GOT3 (cell line): Measurements from ENCODE around the gene LIF.
"Not testable (repeated sequence)": the region's sequence is repeated elsewhere in the genome, so short reads cannot be mapped to it uniquely, and the experiment has no call there.

Experiments
- DNase-seq: peaks from one replicate; lab custom pipeline; 2025; ENCODE audit warnings: mixed read lengths; lab: John Stamatoyannopoulos, UW

LIF gene

DNA sequence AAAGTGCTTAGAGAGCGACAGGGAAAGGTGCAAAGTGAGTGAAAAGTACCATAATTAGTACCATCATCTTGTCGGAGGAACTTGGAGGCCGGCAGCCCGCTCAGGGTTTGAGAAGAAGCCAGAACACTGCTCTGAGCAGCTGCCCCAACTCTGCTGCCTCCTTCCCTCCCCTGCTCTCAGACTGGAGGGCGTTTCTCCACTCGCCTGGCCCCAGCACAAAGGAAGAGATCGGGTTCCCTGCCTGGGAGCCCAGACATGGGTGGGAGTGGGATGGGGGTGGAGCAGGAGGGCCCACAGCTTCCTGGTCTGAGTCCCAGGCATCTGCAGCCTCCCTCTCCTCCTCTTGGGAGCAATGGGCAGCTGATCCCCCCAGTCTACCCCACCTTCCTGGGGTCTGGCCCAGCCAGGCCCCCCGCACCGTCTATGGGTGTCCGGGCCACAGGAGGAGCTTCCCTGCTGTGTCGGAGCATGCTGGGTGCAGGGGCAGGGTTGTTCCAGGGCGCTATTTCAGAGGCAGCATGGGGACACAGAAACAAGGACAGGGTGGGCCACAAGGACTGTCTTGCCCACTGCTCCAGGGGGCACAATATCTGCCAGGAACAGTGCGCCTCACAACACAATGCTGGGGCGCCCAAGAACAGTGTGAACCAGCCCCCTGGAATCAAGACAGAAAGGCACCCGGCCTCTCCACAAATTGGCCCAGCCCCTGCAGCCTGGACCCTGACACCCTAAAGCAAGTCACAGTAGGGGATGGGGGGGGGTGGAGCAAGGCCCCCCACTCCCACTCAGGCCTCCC, 4.8 kb downstream of the LIF start:
- no peak for DNase-seq

DNA sequence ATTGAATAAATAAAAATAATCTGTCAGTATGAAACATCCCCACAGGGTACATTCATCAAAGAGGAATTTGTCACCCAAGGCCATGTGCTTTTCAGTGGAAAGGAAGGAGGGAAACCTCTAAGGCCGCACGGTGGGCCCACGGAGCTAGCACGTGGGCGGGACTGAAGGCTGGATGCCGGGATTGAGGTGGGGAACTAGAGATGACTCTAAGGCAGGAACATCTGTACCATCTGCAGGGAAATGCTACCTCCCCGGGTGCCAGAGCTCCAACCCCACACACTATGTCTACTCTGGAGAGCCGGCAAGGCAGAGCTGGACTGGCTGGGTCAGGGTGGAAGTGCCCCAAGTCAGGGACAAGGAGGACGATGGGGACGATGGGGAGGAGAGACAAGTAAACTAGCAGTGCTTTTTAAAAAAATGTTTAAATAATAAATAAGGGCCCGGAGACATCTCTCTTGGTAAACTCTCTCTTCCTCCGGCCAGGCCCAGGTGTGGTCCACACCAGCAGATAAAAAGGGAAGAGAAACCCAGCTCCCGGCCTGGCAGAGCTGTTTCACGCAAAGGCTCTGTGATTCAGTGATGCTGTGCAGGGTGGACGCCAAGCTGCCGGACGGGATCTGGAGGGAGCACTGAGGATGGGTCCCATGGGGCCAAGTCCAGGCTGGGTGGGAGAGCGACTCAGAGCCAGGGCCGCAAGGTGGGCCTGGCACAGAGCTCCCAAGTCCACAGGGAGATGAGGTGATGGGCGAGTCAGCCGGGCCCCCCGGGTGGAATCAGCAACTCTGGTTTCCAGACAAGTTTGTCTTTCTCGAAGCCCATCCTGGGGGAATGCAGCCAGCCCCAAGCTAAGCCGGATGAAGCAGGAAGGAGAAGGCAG, 5.8 kb downstream of the LIF start:
- no peak for DNase-seq

DNA sequence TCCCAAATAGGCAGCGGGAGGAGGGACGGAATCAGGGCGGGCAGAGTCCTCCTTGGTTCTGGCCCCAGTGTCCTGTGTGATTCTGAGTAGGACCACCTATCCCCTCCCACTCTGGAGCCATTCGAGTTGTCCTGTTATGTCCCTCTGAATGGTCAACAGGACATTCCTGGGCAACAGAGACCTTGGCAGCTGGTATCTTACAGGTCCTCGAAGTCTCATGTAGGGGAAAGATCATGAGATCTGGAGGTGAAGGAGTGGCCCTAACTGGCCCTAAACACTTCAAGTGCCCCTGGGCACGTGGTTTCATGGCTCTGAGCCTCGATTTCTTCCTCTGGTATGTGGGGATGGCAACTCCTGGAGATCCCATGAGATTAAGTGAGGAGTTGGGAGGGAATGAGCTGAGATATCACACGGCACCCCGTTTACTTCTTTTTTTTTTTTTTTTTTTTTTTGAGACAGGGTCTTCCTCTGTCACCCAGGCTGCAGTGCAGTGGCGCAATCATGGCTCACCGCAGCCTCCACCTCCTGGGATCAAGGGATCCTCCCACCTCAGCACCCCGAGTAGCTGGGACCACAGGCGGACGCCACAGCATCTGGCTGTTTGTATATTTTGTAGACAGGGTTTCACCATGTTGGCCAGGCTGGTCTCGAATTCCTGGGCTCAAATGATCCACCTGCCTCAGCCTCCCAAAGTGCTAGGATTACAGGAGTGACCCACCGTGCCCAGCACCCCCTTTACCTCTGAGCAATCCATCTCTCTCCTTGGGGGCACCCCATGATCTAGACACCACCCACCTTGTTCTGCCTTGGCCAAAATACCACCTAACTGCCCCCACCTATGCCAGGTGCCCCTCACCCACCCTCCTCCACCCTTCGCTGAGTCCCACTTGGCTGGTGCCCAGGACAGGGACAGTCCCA, 6.8 kb downstream of the LIF start:
- DNase-seq, result no peak

DNA sequence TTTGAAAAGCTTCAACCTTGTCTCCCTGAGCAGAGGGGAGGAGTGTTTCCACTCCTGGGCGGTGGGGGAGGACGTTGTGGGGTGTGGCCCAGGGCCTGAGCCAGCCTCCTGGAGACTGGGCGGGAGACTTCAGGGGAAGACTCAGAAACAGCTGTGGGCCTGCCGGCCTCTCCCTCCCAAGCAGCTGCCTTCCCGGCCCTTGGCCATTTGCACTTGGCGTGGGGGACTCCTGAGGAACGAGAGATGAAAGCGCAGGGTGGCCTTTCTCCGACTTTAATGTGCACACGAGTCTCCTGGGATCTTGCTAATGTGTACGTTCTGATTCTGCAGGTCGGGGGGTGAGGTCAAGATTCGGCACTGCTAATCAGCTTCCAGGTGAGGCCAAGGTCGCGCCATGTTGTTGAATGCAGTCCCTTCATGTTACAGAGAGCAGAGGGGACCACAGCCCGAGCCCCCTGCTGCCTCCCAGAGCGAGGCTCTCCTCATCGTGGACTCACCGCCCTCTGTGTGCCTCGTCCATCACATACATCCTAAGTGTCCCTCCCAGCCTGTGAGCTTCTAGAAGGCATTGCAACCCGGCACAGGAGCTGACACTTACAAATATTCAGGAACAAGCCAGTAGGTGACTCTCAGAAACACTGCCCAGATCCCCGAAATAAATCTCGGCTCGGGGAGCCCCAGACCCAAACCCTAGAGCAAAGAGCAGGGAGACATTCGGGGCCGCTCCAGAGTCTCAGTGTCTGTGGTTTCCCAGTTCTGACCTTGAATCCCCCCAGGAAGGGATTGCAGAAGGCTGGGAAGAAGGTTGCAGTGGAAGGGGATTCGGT, 7.7 kb downstream of the LIF start:
- no peak for DNase-seq

DNA sequence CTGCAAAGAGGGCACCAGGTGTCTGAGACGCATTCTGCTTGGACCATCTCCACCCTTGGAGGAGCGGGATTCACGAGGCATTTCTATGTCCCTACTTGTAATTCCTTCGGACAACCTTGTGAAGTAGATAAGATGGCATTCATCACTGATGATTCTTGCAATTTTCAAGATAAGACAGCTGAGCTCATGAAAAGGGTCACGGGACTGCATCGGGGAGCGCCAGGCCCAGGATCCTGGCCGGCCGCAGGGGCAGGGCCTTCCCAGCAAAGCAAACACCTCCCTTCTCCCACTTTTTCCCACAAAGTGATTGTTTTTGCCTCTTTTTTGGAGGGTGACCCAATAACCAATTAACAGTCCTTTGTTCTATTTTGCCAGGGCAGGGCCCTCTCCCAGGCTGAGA, 8.4 kb downstream of the LIF start:
- no peak for DNase-seq

DNA sequence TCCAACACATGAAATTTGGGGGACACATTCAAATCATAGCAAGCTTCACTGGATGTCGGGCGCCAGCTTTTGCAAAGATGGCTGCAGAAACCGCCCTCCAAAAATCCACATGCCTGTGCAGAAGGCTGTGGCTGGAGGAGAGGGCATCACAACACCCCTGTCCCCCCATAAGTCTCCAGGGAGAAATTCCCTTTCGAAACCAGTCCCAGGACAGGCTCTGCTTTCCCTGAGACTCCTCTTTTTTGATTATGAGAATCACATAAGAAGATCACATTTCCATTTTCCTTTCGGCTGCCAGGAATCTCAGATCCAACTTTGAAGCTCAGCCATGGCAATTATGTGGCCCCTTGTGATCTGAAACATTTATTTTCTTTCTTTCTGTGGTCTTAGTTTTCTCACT, 9.7 kb downstream of the LIF start:
- no peak for DNase-seq

DNA sequence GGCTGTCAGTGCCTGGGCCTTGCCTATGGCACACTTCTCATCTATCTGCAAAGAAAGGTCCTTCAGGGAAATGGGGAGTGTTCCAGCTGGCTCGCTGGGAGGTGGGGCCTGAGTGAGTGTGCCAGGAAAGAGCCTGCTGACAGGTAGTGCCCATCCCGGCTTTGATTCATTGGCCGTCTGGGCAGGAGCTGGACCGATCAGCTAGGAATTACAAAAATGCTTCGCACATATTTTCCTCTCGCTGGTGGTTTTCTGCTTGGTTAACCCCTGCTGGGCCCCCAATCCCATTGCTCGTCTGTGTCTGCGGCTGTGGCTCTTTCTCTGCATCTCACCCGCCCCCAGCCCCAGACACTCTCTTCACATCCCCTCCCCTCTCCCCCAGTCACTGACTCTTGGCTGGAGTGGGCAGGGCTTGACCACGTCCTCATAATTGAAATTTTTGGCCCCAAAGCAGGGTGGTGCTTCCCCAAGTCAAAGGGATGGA, 10.8 kb downstream of the LIF start:
- DNase-seq, result no peak

DNA sequence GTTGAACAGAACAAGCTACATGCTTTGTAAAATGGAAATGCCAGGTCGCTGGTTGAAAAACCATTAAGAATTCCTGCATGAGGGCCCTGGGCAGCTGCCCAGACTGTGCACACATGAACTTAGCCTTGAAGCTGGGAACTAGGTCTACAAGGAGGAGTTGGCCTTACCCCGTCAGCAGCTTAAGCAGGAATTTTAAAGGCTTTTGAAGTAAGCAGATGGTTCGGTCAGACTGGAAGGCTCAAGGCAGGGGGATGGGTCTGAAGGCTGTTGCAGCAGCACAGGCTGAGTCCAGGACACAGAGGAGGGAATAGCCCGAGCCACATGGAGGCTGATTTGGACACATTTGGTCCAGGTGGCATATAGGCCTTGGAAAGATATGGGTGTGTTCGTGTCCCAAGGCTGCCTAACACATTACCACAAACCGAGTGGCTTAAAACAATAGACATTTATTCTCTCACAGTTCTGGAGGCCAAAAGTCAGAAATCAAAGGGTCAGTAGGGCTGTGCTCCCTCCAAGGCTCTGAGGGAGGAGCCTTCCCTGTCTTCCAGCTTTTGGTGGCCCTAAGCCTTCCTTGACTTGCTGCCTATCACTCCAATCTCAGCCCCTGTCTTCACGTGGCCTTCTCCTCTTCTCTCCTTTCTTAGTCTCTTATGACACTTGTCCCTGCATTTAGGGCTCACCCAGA, 11.6 kb downstream of the LIF start:
- no peak for DNase-seq

DNA sequence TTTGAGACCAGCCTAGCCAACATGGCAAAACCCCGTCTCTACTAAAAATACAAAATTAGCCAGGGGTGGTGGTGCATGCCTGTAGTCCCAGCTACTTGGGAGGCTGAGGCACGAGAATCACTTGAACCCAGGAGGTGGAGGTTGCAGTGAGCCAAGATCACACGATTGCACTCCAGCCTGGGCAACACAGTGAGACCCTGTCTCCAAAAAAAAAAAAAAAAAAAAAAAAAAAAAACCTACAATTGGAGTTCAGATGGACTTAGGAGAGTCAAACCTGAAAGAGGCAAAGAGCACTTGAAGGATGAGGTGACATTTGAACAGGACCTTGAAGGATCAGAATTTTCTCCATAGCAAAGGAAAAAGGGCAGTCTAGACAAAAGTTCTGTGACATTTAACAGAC, 12.2 kb downstream of the LIF start:
- DNase-seq, result not testable (repeated sequence)

DNA sequence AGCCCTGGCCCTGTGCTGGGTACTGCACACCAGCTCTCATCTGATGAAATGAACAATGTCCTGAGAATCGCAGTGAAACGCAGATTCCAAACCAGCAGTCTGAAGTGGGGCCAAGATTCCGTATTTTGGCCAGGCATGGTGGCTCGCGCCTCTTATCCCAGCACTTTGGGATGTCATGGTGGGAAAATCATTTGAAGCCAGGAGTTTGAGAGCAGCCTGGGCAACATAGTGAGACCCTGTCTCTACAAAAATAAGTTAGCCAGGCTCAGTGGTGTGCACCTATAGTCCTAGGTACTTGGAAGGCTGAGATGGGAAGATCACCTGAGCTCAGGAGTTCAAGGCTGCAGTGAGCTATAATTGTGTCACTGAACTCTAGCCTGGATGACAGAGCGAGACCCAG, 13.0 kb downstream of the LIF start:
- DNase-seq, result no peak

DNA sequence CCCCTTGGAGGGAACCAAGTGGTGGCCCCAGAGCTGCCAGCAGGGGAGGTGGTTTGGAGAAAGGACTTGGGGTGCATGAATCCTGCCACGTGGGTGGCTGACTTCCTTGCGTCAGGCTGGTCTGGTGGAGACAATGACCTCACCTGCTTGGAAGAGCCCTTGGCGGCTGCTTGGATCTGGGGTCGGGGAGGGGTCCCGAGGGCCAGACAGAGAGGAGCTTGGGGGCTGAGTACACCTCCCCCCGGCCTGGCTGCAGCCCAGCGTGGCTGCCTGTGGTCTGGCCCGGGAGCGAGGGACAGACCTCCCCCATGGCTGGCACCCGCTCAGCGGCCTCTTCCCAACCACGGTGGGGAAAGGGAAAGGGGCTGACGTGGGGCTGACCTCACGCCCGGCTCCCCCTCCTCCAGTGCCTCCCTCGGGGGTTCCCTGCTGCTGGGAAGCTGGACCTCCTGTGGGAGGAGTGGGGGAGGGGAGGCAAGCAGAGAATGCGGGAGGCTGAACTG, 13.8 kb downstream of the LIF start:
- DNase-seq, result no peak

DNA sequence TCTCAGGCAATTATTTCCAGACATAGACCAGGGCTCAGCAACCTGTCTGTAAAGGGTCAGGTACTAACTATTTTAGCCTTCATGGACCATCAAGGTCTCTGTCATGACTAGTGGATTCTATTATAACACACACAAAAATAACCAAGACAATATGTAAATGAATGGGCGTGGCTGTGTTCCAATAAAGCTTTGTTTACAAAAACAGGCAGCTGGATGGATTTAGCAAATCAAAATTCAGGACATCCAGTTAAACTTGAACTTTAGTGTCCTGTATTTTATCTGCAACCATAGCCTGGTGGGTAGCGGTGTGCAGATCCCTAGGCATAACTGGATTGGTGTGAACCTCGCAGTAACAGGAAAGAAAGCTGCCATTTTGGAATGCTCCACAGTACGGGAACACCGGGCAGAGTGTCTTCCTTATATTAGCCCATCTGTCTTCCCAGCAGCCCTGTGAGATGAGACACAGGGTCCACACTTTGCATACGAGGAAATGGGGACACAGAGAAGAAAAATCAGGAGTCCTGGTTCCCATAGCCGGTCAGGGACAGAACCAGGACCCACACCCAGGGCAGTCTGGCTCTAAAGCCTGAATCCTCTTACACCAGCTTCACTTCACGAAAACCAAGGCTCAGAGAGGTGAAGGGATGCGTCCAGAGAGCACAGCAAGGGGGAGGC, 15.6 kb downstream of the LIF start:
- DNase-seq, result no peak

DNA sequence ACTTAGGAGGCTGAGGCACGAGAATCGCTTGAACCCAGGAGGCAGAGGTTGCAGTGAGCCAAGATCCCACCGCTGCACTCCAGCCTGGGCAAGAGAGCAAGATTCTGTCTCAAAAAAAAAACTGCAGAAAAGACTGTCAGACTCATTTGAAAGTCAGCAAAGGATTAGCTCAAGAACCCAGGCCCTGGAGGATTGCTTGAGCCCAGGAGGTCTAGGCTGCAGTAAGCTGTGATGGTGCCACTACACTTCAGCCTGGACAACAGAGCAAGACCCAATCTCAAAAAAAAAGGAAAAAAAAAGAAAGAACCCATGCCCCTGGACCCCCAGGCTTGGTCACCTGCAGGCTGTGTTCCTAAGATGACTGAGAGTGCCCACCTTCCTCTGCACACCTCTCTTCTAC, 16.2 kb downstream of the LIF start:
- no peak for DNase-seq

DNA sequence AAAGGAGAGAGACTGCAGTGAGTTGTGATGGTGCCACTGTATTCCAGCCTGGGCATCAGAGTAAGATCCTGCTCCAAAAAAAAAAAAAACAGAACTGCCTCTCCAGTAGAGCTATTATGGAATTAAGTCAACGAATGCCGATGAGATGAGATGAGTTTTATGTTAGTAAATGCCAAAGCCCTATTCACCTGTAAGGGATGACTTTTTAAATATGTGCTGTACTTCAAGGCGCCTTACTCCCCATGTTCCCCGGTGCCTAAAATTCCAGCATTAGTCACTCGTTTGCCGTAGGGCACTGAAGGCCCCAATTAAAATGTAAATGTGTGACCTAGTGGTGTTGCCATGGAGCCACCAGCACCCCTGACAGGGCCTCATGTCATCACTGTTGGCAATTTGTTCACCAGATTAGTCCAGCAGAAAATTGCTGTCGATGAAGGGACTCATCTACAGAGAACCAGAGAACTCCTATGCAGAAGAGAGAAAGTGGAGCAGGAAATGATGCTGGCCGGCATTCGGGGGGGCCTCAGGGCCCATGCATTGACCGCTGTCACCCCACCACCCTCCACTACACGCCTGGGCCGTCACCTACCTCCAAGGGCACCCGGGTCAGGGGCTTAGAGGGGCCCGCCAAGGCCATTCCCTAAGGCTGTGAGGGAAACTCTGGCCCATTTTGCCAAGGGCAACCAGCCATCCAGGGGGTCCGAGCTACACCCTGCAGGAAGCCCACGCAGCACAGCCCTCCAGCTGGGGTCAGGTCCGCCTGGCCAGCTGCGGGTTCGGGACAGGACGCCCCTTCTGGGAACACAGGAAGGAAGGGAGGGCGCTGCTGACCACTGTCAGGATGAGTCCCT, 17.8 kb downstream of the LIF start:
- no peak for DNase-seq

DNA sequence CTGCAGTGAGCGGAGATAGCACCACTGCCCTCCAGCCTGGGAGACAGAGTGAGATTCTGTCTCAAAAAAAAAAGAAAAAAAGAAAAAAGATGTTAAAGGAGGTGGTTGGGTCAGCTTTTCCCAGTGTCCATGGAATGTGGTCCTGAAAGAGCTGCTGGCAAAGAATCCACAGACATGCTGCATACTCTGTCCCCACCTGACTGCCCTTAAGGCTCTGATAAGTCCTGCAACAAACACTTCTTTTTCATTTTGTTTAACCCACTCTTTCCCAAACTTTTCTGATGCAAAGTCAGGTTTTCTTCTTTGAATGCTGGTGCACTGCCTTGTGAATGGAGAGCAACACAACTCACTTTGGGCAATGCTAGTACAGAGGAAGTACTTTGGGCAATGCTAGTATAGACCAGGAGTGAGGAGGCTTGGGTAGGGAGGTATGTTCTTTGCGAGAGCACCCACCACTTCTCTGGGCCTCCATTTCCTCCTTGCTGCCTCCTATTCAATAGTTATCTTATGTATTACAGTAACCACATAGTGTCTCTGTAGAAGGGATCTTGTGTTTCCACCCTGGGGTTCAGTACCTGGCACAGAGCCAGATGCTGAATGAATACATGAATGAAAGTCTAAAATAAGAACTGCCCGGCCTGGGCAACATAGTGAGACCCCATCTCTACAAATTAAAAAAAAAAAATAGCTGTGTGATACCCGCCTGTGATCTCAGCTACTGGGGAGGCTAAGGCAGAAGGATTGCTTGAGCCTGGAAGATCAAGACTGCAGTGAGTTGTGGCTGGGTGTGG, 18.9 kb downstream of the LIF start:
- DNase-seq, result no peak

DNA sequence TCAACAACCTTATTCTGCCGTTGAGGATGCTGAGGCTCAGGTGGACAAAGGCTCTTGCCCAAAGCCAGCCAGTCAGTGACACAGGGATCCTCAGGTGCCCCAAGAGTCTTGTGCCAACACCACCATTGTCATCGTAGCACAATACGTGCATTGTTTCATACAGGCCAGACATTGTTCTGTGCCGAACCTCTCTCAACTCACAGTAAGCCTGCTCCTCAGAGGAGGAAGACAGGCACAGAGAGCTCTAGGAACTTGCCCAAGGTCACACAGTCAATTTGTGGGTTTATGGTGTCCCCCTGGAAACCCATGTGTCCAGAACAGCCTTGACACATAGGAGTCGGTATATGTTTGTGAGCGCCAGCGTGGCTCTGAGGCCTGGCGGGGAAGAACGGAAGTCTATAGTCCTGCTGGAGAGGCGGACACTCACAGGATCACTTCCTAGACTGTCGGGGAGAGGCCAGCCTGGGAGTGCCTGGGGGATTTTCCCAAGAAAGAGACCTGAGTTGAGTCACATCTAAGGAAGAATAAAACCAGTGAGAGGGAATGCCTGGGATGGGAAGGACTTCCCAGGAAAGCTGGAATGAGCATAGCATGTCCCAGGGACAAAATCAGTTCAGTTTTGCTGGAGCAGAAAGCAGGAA, 20.2 kb downstream of the LIF start:
- DNase-seq, result no peak

DNA sequence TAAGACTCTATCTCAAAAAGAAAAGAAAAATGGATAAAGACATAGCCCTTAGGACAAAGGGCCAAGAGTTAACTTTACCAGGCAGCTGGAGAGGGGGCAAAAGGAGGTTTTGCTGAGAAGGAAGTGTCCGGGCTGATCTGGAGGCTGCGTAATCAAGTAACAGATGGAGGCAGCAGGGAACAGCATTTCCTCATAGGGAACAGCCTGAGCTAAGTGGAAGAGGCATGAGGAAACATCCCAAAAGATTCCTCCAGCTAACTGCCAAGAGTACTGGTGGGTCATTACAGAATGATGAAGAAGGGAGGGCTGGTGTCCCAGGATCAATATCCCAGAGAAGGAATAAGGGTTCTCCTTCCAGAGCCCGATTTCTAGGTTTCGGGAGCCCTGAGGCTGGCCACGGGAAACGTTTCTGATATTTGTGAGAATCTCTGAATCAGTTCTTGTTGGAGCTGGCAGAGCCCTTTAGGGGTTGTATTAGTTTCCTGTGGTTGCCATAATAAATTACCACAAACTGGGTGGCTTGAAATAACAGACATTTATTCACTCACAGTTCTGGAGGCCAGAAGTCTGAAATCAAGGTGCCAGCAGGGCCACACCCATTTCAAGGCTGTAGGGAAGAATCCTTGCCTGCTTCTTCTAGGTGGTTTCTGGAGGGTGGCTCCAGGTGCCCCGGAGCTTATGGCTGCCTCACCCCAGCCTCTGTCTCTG, 21.2 kb downstream of the LIF start:
- no peak for DNase-seq
